Measurements from ENCODE around the gene ZP1. TPM values are rescaled to one million over a fixed set of nuclear protein-coding genes. Genes with fewer than 3 reads are reported as not detected.

The ZP1 gene
- total and polyA plus RNA-seq, 4 donors = 0.04 TPM; not detected in 3

GRCh38 chr11:60875366-60876167, 8.2 kb downstream of the ZP1 start:
- Histone ChIP-seq H3K4me3 (no peak overlapping the region), H3K9me3 (ENCODE audit: control insufficient read depth in 4 of 4, insufficient read depth in 3 of 4, low read length in 3 of 4) (no peaks in the 10 kb centered on the region), H3K27ac (ENCODE audit: low read depth in 1 of 2, low read length in 1 of 2) (no peak overlapping the region), H3K9ac (ENCODE audit: insufficient read depth in 1 of 2, low read length in 2 of 2) (no peak overlapping the region), H3K4me1 (ENCODE audit: control insufficient read depth in 5 of 5, insufficient read depth in 5 of 5, low read length in 5 of 5) (peaks cover 0 to 10% (median 3%) of the 10 kb centered on the region in 5 donors), H3K27me3 (ENCODE audit: control insufficient read depth in 3 of 3, insufficient read depth in 3 of 3, low read length in 2 of 3) (no peaks in the 10 kb centered on the region), H3K36me3 (ENCODE audit: control insufficient read depth in 4 of 4, insufficient read depth in 4 of 4, low read length in 4 of 4) (peaks cover 0 to 10% (median 1%) of the 10 kb centered on the region in 4 donors)
- DNase-seq (peak in 1 of 3 donors; percentile 9), ATAC-seq (ENCODE audit: insufficient read depth, low FRiP score) (no peak)
- 85 to 90% methylated on average over 7 of the region's 7 CpGs for WGBS, 2 donors
- no peak for TF ChIP-seq CTCF (IDR thresholded peaks at IDR 0.05; ENCODE audit: control extremely low read depth, extremely low read depth)

GRCh38 chr11:60876168-60876485, 8.8 kb downstream of the ZP1 start:
- ATAC-seq (ENCODE audit: insufficient read depth, low FRiP score) = no peak
- H3K9me3 ChIP-seq (ENCODE audit: control insufficient read depth in 4 of 4, insufficient read depth in 3 of 4, low read length in 3 of 4) = peaks cover 0 to 2% (median 0%) of the 10 kb centered on the region in 4 donors
- no peaks in the 10 kb centered on the region for H3K27me3 ChIP-seq (ENCODE audit: control insufficient read depth in 3 of 3, insufficient read depth in 3 of 3, low read length in 2 of 3)
- no peak overlapping the region for H3K27ac ChIP-seq (ENCODE audit: low read depth in 1 of 2, low read length in 1 of 2)
- no peak overlapping the region for H3K9ac ChIP-seq (ENCODE audit: insufficient read depth in 1 of 2, low read length in 2 of 2)
- DNase-seq = peak in 1 of 3 donors; percentile 7
- WGBS, 2 donors = 99 to 100% methylated on average over 2 of the region's 2 CpGs
- no peak for TF ChIP-seq CTCF (IDR thresholded peaks at IDR 0.05; ENCODE audit: control extremely low read depth, extremely low read depth)
- H3K4me1 ChIP-seq (ENCODE audit: control insufficient read depth in 5 of 5, insufficient read depth in 5 of 5, low read length in 5 of 5) = peaks cover 0 to 10% (median 1%) of the 10 kb centered on the region in 5 donors
- H3K4me3 ChIP-seq = no peak overlapping the region
- H3K36me3 ChIP-seq (ENCODE audit: control insufficient read depth in 4 of 4, insufficient read depth in 4 of 4, low read length in 4 of 4) = peaks cover 0 to 15% (median 1%) of the 10 kb centered on the region in 4 donors

DNA sequence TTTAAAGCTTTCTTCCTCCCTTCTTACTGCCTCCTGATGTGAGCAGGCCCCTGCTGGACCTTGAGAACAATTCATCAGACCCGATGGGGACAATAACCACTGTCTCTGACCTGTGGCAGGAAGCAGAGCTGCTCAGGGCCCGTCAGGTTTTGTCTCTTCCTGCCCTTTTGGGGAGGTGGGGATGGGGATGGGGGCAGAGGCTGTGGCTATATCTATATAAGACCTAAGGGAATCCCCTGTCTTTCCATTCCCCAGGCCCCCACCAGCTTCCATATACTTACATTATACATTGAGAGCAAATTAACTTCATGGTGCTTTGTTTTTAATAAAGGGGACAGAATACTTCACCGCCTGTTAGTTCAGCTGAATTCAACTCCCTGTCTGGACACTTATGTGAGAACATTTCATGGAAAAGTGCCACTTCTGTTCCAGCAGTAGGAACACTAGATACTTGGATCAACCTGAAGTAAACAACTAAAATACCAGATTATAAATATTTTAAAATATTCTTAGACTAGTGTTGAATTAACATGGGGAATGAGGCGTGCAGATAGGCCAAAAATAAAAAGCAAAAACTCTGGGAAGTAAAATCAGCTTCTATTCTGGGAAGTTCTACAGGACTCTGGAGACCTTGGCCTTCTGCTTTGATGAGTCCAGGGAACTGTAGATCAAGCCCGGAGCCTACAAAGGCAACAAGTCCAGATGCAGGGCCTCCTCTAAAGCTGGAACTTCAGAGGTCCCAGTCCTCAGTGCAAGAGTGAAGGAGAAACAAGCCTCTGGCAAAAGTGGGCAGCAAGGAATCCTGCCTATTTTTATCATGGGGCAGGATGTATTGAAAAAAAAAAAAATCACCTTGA, 11.1 kb downstream of the ZP1 start:
- H3K27me3 ChIP-seq (ENCODE audit: control insufficient read depth in 3 of 3, insufficient read depth in 3 of 3, low read length in 2 of 3) = no peaks in the 10 kb centered on the region
- peak in 1 of 3 donors; percentile 2 for DNase-seq
- peak overlapping the region in 1 of 2 donors; percentile 7 for H3K27ac ChIP-seq (ENCODE audit: low read depth in 1 of 2, low read length in 1 of 2)
- no peak overlapping the region for H3K4me3 ChIP-seq
- peak overlapping the region in 1 of 2 donors; percentile 25 for H3K9ac ChIP-seq (ENCODE audit: insufficient read depth in 1 of 2, low read length in 2 of 2)
- ATAC-seq (ENCODE audit: insufficient read depth, low FRiP score) = no peak
- H3K36me3 ChIP-seq (ENCODE audit: control insufficient read depth in 4 of 4, insufficient read depth in 4 of 4, low read length in 4 of 4) = peaks cover 0 to 15% (median 1%) of the 10 kb centered on the region in 4 donors
- WGBS, 2 donors = 75 to 77% methylated on average over 5 of the region's 5 CpGs
- TF ChIP-seq CTCF (IDR thresholded peaks at IDR 0.05; ENCODE audit: control extremely low read depth, extremely low read depth) = no peak
- peaks cover 0 to 2% (median 0%) of the 10 kb centered on the region in 4 donors for H3K9me3 ChIP-seq (ENCODE audit: control insufficient read depth in 4 of 4, insufficient read depth in 3 of 4, low read length in 3 of 4)
- no peaks in the 10 kb centered on the region for H3K4me1 ChIP-seq (ENCODE audit: control insufficient read depth in 5 of 5, insufficient read depth in 5 of 5, low read length in 5 of 5)

Data from lung (tissue), 12 donors.